ENCODE measurements around the gene STK38L. TPM values are rescaled to one million over a fixed set of nuclear protein-coding genes. Genes with fewer than 3 reads are reported as not detected.
A peak's percentile ranks its signal among the peaks of the same experiment; 100 is the strongest.

The STK38L gene
- total and polyA plus RNA-seq, 4 donors, result 22.2 to 49.9 (median 40.6) TPM

DNA sequence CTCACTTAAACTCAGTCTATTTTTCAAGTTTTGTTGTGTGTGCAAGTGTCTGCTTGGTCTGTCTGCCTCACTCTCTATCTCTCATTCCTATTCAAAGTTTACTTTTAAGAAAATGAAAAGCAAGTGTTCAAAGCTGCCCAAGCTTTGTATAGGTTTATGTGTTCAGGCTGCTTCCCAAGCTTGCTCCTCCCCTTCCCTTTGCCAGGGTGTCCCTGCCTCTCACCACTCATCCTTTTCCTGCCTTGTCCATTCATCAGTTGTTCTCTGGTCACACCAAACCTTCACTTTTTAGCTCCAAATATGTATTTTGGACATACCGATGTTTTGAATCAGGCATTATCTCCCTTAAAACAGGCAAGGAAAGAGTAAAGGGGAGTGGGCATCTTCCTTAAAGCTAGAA lies 41.3 kb downstream of the STK38L start:
- DNase-seq (ENCODE audit: low read depth in 4 of 6, low spot score in 6 of 6), result no peak
- no peaks in the 10 kb centered on the region for H3K36me3 ChIP-seq (ENCODE audit: control insufficient read depth, insufficient read depth, low read length)
- no peak overlapping the region for H3K4me3 ChIP-seq (ENCODE audit: low read depth, low read length)
- H3K27ac ChIP-seq (ENCODE audit: low read depth, low read length), result no peak overlapping the region
- no peaks in the 10 kb centered on the region for H3K9me3 ChIP-seq (ENCODE audit: control insufficient read depth, insufficient read depth, low read length)
- no peaks in the 10 kb centered on the region for H3K27me3 ChIP-seq (ENCODE audit: control insufficient read depth, insufficient read depth, low read length)
- no CpG with 5 or more reads among the region's 1 CpG for WGBS (ENCODE audit: insufficient coverage)
- H3K4me1 ChIP-seq (ENCODE audit: control insufficient read depth, insufficient read depth, low read length), result no peaks in the 10 kb centered on the region

DNA sequence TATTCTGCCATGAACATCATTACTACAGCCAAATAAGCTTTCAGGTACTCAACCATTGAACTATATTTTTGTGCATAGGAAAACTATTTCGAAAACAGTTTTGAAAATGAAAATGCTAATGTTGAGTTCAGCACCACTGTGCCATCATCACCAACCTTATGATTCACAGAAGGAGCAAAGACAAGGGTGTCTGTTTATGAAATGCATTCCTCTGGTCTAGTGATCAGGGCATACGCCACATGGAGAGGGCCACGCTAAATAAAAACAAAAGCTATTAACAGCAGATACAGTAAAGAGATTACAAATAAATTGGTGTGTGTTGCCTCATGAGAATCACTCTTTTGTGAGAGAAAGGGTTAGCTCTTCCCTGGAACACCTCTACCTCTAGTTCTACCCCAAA lies 45.3 kb downstream of the STK38L start:
- H3K27me3 ChIP-seq (ENCODE audit: control insufficient read depth, insufficient read depth, low read length), result no peaks in the 10 kb centered on the region
- no peak for DNase-seq (ENCODE audit: low read depth in 4 of 6, low spot score in 6 of 6)
- no peaks in the 10 kb centered on the region for H3K9me3 ChIP-seq (ENCODE audit: control insufficient read depth, insufficient read depth, low read length)
- H3K36me3 ChIP-seq (ENCODE audit: control insufficient read depth, insufficient read depth, low read length), result no peaks in the 10 kb centered on the region
- H3K4me3 ChIP-seq (ENCODE audit: low read depth, low read length), result no peak overlapping the region
- H3K4me1 ChIP-seq (ENCODE audit: control insufficient read depth, insufficient read depth, low read length), result no peaks in the 10 kb centered on the region
- H3K27ac ChIP-seq (ENCODE audit: low read depth, low read length), result no peak overlapping the region
- WGBS (ENCODE audit: insufficient coverage), result no CpG with 5 or more reads among the region's 3 CpGs

DNA sequence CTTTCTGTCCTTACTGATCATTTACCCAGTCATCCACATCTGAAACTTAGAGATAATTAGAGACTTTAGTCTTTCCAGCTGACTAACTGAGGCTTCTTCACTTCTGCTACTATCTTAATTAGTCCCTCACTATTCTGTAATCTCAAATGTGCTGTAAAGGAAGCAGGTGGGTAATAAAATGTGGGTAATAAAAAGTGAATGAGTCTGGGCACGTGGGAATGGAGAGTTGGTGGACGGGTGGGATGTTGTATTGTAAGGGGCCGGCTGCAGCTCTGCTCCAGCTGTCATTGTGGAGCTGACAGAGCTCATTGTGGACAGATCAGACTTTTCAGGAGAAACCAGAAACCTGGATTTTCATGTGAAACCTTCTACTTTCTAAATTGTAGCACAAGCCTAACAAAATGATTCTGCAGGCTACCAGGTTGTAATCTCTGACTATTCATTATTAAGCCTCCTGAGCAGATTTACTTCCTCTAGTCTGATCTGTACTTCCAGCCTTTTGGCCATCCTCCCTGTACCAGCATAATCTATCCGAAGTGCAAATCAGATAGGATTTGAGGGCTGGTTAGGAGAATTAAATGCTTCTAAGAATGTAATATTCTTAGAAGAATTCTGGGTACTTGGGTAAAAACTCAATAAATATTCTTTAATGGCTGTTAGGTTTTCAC lies 46.5 kb downstream of the STK38L start:
- H3K4me3 ChIP-seq (ENCODE audit: low read depth, low read length), result no peak overlapping the region
- no peak overlapping the region for H3K27ac ChIP-seq (ENCODE audit: low read depth, low read length)
- DNase-seq (ENCODE audit: low read depth in 4 of 6, low spot score in 6 of 6), result peak in 3 of 6 donors; percentile 10 to 83 (median 17)
- H3K4me1 ChIP-seq (ENCODE audit: control insufficient read depth, insufficient read depth, low read length), result no peaks in the 10 kb centered on the region
- no peaks in the 10 kb centered on the region for H3K9me3 ChIP-seq (ENCODE audit: control insufficient read depth, insufficient read depth, low read length)
- no peaks in the 10 kb centered on the region for H3K36me3 ChIP-seq (ENCODE audit: control insufficient read depth, insufficient read depth, low read length)
- H3K27me3 ChIP-seq (ENCODE audit: control insufficient read depth, insufficient read depth, low read length), result no peaks in the 10 kb centered on the region
- 27% methylated on average over 3 of the region's 4 CpGs for WGBS (ENCODE audit: insufficient coverage)

DNA sequence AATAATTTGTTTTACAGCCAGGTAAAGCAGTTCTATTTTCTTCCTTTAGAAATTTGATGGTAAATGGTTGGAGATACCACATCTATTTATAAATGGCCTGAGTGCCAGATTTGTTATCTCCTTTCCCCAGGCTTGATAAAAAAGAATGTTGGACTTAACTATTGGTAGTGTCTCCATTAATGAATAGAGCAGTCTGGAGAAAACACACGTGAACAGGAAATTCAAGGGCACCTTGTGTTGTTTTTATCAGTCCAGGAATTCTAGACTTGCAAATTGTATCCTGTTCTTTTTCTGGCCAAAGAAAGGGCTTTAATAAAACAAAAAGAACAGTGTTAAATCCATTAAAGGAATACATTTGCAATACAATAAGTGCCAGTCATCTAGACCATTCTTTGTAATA lies 47.8 kb downstream of the STK38L start:
- Histone ChIP-seq H3K27ac (ENCODE audit: low read depth, low read length) (no peak overlapping the region), H3K4me3 (ENCODE audit: low read depth, low read length) (no peak overlapping the region), H3K36me3 (ENCODE audit: control insufficient read depth, insufficient read depth, low read length) (no peaks in the 10 kb centered on the region), H3K4me1 (ENCODE audit: control insufficient read depth, insufficient read depth, low read length) (peaks cover 3% of the 10 kb centered on the region), H3K27me3 (ENCODE audit: control insufficient read depth, insufficient read depth, low read length) (no peaks in the 10 kb centered on the region), H3K9me3 (ENCODE audit: control insufficient read depth, insufficient read depth, low read length) (no peaks in the 10 kb centered on the region)
- no peak for DNase-seq (ENCODE audit: low read depth in 4 of 6, low spot score in 6 of 6)
- 29% methylated on average over 1 of the region's 1 CpG for WGBS (ENCODE audit: insufficient coverage)

DNA sequence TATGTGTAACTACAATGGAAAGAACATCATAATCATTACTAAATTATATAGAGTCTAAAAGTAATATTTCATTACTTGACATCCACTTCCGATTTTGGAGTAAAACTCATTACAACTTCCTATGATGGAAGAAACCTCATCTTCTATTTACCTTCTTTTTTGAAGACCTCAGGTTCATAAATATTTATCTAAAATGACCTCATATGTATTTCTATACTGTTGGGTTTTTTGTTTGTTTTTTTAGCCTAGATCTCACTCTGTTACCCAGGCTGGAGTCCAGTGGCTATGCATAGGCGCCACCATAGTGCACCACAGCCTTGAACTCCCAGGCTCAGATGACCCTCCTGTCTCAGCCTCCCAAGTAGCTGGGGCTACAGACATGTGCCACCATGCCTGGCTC lies 48.6 kb downstream of the STK38L start:
- no peak for DNase-seq (ENCODE audit: low read depth in 4 of 6, low spot score in 6 of 6)
- Histone ChIP-seq H3K27ac (ENCODE audit: low read depth, low read length) (no peak overlapping the region), H3K4me3 (ENCODE audit: low read depth, low read length) (no peak overlapping the region), H3K36me3 (ENCODE audit: control insufficient read depth, insufficient read depth, low read length) (no peaks in the 10 kb centered on the region), H3K4me1 (ENCODE audit: control insufficient read depth, insufficient read depth, low read length) (peaks cover 3% of the 10 kb centered on the region), H3K9me3 (ENCODE audit: control insufficient read depth, insufficient read depth, low read length) (no peaks in the 10 kb centered on the region), H3K27me3 (ENCODE audit: control insufficient read depth, insufficient read depth, low read length) (no peaks in the 10 kb centered on the region)
- 90% methylated on average over 1 of the region's 2 CpGs for WGBS (ENCODE audit: insufficient coverage)

DNA sequence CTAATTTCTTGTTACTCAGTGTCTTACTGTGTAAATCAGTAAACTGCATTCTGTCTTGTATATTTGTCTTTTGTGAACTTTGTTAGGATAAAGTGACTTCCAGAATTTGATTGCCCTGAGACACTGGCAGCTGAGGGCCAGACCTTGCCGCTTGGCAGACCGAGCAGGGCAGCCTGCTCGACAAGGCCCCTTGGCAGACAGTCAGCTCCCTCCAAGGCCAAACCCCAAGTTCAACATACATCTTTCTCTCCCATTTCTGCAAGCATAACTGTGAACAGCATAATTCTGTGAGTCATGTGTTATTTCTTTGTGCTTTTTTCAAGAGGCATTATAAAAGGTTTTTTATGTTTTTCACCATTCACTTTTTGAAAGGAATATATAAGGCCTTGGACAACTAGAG lies 49.4 kb downstream of the STK38L start:
- no CpG with 5 or more reads among the region's 3 CpGs for WGBS (ENCODE audit: insufficient coverage)
- DNase-seq (ENCODE audit: low read depth in 4 of 6, low spot score in 6 of 6), result no peak
- no peaks in the 10 kb centered on the region for H3K27me3 ChIP-seq (ENCODE audit: control insufficient read depth, insufficient read depth, low read length)
- no peaks in the 10 kb centered on the region for H3K36me3 ChIP-seq (ENCODE audit: control insufficient read depth, insufficient read depth, low read length)
- peaks cover 3% of the 10 kb centered on the region for H3K4me1 ChIP-seq (ENCODE audit: control insufficient read depth, insufficient read depth, low read length)
- no peak overlapping the region for H3K4me3 ChIP-seq (ENCODE audit: low read depth, low read length)
- no peaks in the 10 kb centered on the region for H3K9me3 ChIP-seq (ENCODE audit: control insufficient read depth, insufficient read depth, low read length)
- no peak overlapping the region for H3K27ac ChIP-seq (ENCODE audit: low read depth, low read length)

DNA sequence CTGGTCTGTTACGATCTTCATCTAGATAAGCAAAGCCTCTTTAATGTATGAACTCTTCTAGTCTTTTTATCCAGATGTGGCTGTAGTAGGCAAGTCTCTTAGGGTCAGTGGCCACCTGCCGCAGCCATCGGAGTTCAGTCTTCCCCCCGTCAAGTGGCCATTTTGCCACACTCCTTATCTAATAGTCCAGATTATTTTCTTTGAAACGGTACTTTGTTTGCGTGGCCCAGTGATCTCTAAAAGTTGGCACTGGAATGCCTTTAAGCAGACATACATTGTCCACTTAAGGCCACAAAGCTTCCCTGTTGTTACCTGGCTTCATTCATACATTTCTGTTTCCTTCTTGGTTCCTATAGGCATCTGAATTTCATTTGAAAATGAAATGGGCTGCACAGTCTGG lies 52.6 kb downstream of the STK38L start:
- H3K36me3 ChIP-seq (ENCODE audit: control insufficient read depth, insufficient read depth, low read length), result no peaks in the 10 kb centered on the region
- no peaks in the 10 kb centered on the region for H3K27me3 ChIP-seq (ENCODE audit: control insufficient read depth, insufficient read depth, low read length)
- no peak for DNase-seq (ENCODE audit: low read depth in 4 of 6, low spot score in 6 of 6)
- peaks cover 2% of the 10 kb centered on the region for H3K9me3 ChIP-seq (ENCODE audit: control insufficient read depth, insufficient read depth, low read length)
- H3K4me1 ChIP-seq (ENCODE audit: control insufficient read depth, insufficient read depth, low read length), result peaks cover 3% of the 10 kb centered on the region
- H3K27ac ChIP-seq (ENCODE audit: low read depth, low read length), result no peak overlapping the region
- WGBS (ENCODE audit: insufficient coverage), result no CpG with 5 or more reads among the region's 6 CpGs
- no peak overlapping the region for H3K4me3 ChIP-seq (ENCODE audit: low read depth, low read length)

DNA sequence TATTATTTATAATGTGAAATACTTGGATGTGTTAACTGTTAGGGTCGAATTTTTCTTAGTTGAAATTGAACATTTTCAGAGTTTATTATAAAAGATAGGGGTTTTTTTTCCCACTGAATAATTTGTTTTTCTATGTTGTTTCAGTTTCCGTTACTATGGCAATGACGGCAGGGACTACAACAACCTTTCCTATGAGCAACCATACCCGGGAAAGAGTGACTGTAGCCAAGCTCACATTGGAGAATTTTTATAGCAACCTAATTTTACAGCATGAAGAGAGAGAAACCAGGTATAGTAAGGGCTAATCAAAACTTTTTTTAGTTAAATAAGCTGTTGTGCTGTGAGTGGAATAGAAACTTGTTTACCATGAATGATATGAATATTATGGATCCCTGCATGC lies 53.5 kb downstream of the STK38L start:
- WGBS (ENCODE audit: insufficient coverage), result no CpG with 5 or more reads among the region's 4 CpGs
- H3K36me3 ChIP-seq (ENCODE audit: control insufficient read depth, insufficient read depth, low read length), result peaks cover under 1% of the 10 kb centered on the region
- H3K27ac ChIP-seq (ENCODE audit: low read depth, low read length), result no peak overlapping the region
- no peaks in the 10 kb centered on the region for H3K27me3 ChIP-seq (ENCODE audit: control insufficient read depth, insufficient read depth, low read length)
- peaks cover 2% of the 10 kb centered on the region for H3K9me3 ChIP-seq (ENCODE audit: control insufficient read depth, insufficient read depth, low read length)
- H3K4me3 ChIP-seq (ENCODE audit: low read depth, low read length), result no peak overlapping the region
- H3K4me1 ChIP-seq (ENCODE audit: control insufficient read depth, insufficient read depth, low read length), result peaks cover 3% of the 10 kb centered on the region
- DNase-seq (ENCODE audit: low read depth in 4 of 6, low spot score in 6 of 6), result no peak

DNA sequence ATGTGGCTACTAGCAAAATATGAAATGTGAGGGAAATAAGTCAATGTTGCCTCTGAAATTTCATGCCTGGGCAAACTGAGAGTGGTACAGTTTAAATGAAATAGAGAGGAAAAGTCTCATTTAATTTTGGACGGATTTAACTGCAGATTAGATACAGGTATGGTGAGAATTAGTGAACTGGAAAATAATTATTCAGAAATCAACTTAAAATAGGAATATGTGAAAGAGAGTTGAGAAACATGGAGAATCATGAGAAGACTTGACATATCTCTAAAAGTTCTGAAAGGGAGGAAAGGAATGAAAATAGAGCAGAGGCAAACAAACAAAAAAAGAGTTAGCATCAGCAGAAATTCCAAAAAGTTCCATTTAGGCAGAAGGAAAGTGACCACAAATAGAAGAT lies 55.0 kb downstream of the STK38L start:
- no peak overlapping the region for H3K27ac ChIP-seq (ENCODE audit: low read depth, low read length)
- no peaks in the 10 kb centered on the region for H3K27me3 ChIP-seq (ENCODE audit: control insufficient read depth, insufficient read depth, low read length)
- peaks cover 9% of the 10 kb centered on the region for H3K36me3 ChIP-seq (ENCODE audit: control insufficient read depth, insufficient read depth, low read length)
- no peak overlapping the region for H3K4me3 ChIP-seq (ENCODE audit: low read depth, low read length)
- H3K9me3 ChIP-seq (ENCODE audit: control insufficient read depth, insufficient read depth, low read length), result peaks cover 2% of the 10 kb centered on the region
- peaks cover 3% of the 10 kb centered on the region for H3K4me1 ChIP-seq (ENCODE audit: control insufficient read depth, insufficient read depth, low read length)
- WGBS (ENCODE audit: insufficient coverage), result no CpG with 5 or more reads among the region's 1 CpG
- no peak for DNase-seq (ENCODE audit: low read depth in 4 of 6, low spot score in 6 of 6)

DNA sequence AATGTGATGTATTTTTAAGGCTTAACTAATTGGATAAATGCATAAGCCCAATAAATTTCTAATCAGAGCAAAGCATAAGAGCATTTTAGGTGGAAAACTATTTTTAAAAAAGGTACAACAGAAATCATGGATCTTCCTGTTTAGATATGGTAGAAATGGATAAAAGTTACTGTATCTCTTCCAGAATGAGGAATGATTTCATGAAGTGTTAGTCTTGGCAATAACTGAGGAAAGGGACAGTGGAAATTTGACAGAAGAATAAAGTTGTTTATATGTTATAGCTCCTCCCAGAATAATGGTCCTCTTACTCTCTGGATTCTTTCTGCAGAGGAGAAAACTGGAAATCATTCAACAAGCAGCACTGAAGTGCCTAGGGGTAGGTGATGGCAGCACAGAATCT lies 56.1 kb downstream of the STK38L start:
- peaks cover 3% of the 10 kb centered on the region for H3K4me1 ChIP-seq (ENCODE audit: control insufficient read depth, insufficient read depth, low read length)
- no peak for DNase-seq (ENCODE audit: low read depth in 4 of 6, low spot score in 6 of 6)
- no peaks in the 10 kb centered on the region for H3K27me3 ChIP-seq (ENCODE audit: control insufficient read depth, insufficient read depth, low read length)
- no peak overlapping the region for H3K4me3 ChIP-seq (ENCODE audit: low read depth, low read length)
- peaks cover 10% of the 10 kb centered on the region for H3K36me3 ChIP-seq (ENCODE audit: control insufficient read depth, insufficient read depth, low read length)
- H3K9me3 ChIP-seq (ENCODE audit: control insufficient read depth, insufficient read depth, low read length), result peaks cover 2% of the 10 kb centered on the region
- no peak overlapping the region for H3K27ac ChIP-seq (ENCODE audit: low read depth, low read length)

Data from spinal cord (tissue), 10 donors.